ENCODE data around the gene FSCN2.

GRCh38 chr17:81533339-81534141 is 5.4 kb downstream of the FSCN2 start:
- TF ChIP-seq, protein P1, sequence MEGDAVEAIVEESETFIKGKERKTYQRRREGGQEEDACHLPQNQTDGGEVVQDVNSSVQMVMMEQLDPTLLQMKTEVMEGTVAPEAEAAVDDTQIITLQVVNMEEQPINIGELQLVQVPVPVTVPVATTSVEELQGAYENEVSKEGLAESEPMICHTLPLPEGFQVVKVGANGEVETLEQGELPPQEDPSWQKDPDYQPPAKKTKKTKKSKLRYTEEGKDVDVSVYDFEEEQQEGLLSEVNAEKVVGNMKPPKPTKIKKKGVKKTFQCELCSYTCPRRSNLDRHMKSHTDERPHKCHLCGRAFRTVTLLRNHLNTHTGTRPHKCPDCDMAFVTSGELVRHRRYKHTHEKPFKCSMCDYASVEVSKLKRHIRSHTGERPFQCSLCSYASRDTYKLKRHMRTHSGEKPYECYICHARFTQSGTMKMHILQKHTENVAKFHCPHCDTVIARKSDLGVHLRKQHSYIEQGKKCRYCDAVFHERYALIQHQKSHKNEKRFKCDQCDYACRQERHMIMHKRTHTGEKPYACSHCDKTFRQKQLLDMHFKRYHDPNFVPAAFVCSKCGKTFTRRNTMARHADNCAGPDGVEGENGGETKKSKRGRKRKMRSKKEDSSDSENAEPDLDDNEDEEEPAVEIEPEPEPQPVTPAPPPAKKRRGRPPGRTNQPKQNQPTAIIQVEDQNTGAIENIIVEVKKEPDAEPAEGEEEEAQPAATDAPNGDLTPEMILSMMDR (IDR thresholded peaks at IDR 0.05), result no peak
- no peak for TF ChIP-seq ZFX (IDR thresholded peaks at IDR 0.05; ENCODE audit: borderline replicate concordance)

Data from 22Rv1 (cell line).